T-cell (primary cell): ENCODE measurements around the gene LCN6. TPM values are rescaled to one million over a fixed set of nuclear protein-coding genes. Genes with fewer than 3 reads are reported as not detected.

Experiments
- ATAC-seq, 4 experiments: fragments of 200-7000 bp in 3 of 4; fragments of 150-1000 bp in 1 of 4; cut with Tn5 transposase; replicated peaks in 1 of 4; 1 replicate in 3 of 4; 2 replicates in 1 of 4; pipeline ENCODE4 v1.10.0; 2021; ENCODE audit warnings: moderate library complexity in 3 of 4, mild to moderate bottlenecking in 2 of 4, moderate number of reproducible peaks in 1 of 4
- CTCF ChIA-PET, 2 donors: fragments of 300-600 bp; sonication (Branson Sonifier 250); formaldehyde crosslinking; loops; one replicate each; lab custom pipeline; 2022; ENCODE audit warnings: antibody characterized with exemption in 2 of 2; lab: Charles Lee
- POLR2A ChIA-PET, 2 donors: fragments of 300-600 bp; sonication (Branson Sonifier 250); formaldehyde crosslinking; loops; one replicate each; lab custom pipeline; 2022; ENCODE audit warnings: antibody characterized with exemption in 2 of 2; lab: Charles Lee
- DNase-seq, 35 experiments: peaks; one replicate each; pipeline versions ENCODE4 v3.0.0 to v3.0.0-alpha.2; 2013 to 2023
- H3K27ac ChIP-seq: one replicate; pipeline ENCODE4 v1.5.1; 2013; ENCODE audit warnings: low read length
- H3K27me3 ChIP-seq, 2 experiments: replicated peaks in 1 of 2; 1 replicate in 1 of 2; 2 replicates in 1 of 2; pipeline versions ENCODE4 v1.6.1 to v1.7.0; 2013; ENCODE audit warnings: low read length in 1 of 2, mixed read lengths in 1 of 2; ENCODE audit not compliant: control insufficient read depth in 2 of 2, insufficient read depth in 2 of 2; ENCODE audit errors: extremely low read depth in 1 of 2
- H3K36me3 ChIP-seq, 2 donors: 1 replicate in 1 of 2; 2 replicates in 1 of 2; pipeline versions ENCODE4 v1.6.1 to v1.7.0; 2013; ENCODE audit warnings: low read length in 1 of 2; ENCODE audit not compliant: control insufficient read depth in 2 of 2, insufficient read depth in 1 of 2; ENCODE audit errors: extremely low read depth in 1 of 2
- H3K4me1 ChIP-seq, 2 experiments: 1 replicate in 1 of 2; 2 replicates in 1 of 2; pipeline versions ENCODE4 v1.6.1 to v1.7.0; 2013; ENCODE audit warnings: low read length in 2 of 2, mixed read lengths in 1 of 2; ENCODE audit not compliant: insufficient read depth in 2 of 2, control insufficient read depth in 1 of 2; ENCODE audit errors: extremely low read depth in 1 of 2
- H3K4me3 ChIP-seq, 2 donors: 1 replicate in 1 of 2; 2 replicates in 1 of 2; pipeline versions ENCODE4 v1.5.1 to v1.7.0; 2013; ENCODE audit warnings: mild to moderate bottlenecking in 2 of 2, low read length in 1 of 2, moderate library complexity in 1 of 2; ENCODE audit not compliant: control insufficient read depth in 1 of 2; ENCODE audit errors: extremely low read depth in 1 of 2
- H3K9me3 ChIP-seq: 2 replicates; pipeline ENCODE4 v1.7.0; 2013
- H3K27ac Mint-ChIP-seq, 2 donors: one replicate each; pipeline ENCODE4 v1.8.0; 2020 to 2021; ENCODE audit warnings: mild to moderate bottlenecking in 2 of 2, mixed read lengths in 2 of 2
- H3K27me3 Mint-ChIP-seq, 2 donors: one replicate each; pipeline ENCODE4 v1.8.0; 2021 to 2022; ENCODE audit warnings: mixed read lengths in 2 of 2
- H3K36me3 Mint-ChIP-seq: one replicate; pipeline ENCODE4 v1.8.0; 2021; ENCODE audit warnings: mixed read lengths
- H3K4me1 Mint-ChIP-seq, 3 donors: one replicate each; pipeline ENCODE4 v1.8.0; 2020 to 2022; ENCODE audit warnings: mixed read lengths in 3 of 3, mild to moderate bottlenecking in 1 of 3
- H3K4me3 Mint-ChIP-seq, 3 donors: one replicate each; pipeline ENCODE4 v1.8.0; 2020 to 2022; ENCODE audit warnings: mild to moderate bottlenecking in 3 of 3, mixed read lengths in 3 of 3, moderate library complexity in 3 of 3
- H3K9me3 Mint-ChIP-seq, 3 donors: one replicate each; pipeline ENCODE4 v1.8.0; 2020 to 2022; ENCODE audit warnings: mixed read lengths in 3 of 3
- WGBS: methylation state at CpG from one replicate; pipeline ENCODE4 v1.1.5; 2013; ENCODE audit warnings: missing lambda C conversion rate; ENCODE audit not compliant: insufficient coverage; 5-methylcytosine and 5-hydroxymethylcytosine counted together
- total RNA-seq, 35 experiments: library from RNA in 6 of 35; stranded (reverse) in 6 of 35; fragments of 120-200 nt in 1 of 35; gene quantifications; one replicate each; pipeline versions ENCODE4 v1.2.1 to v1.2.4 and lab custom pipeline; 2013 to 2026

LCN6 gene
- total RNA-seq, 5 donors from 2014 or later (not counting 1 experiment from before 2014, with no cell fraction given) = not detected

- CTCF ChIA-PET = interaction anchor here in 1 of 2 donors (0.7 kb wide), 1 partner anchor 9 kb away, joined by 3 read pairs; no protein-coding TSS in a partner anchor
- no peaks in the 10 kb centered on the region for H3K4me1 ChIP-seq
- no peaks in the 10 kb centered on the region for H3K36me3 ChIP-seq
- Mint-ChIP-seq H3K27ac (no peak overlapping the region), H3K4me3 (no peak overlapping the region), H3K4me1 (no peaks in the 10 kb centered on the region), H3K27me3 (peaks cover 0 to 7% of the 10 kb centered on the region in 2 donors), H3K36me3 (no peaks in the 10 kb centered on the region), H3K9me3 (peaks cover 6 to 17% (median 16%) of the 10 kb centered on the region in 3 donors)
- H3K27ac ChIP-seq = no peak overlapping the region
- H3K4me3 ChIP-seq = no peak overlapping the region
- whole genome bisulfite sequencing = 25% methylated on average over 1 of the region's 2 CpGs
- DNase-seq (no peak), ATAC-seq (no peak)
- H3K9me3 ChIP-seq = no peaks in the 10 kb centered on the region
- peaks cover 0 to 65% of the 10 kb centered on the region in 2 experiments for H3K27me3 ChIP-seq
- POLR2A ChIA-PET = no interaction called here
Observed at GRCh38 chr9:136750526-136750925, 2.2 kb upstream of the LCN6 start.

- Mint-ChIP-seq H3K9me3 (peaks cover 6 to 17% (median 16%) of the 10 kb centered on the region in 3 donors), H3K36me3 (no peaks in the 10 kb centered on the region), H3K27me3 (peaks cover 0 to 7% of the 10 kb centered on the region in 2 donors), H3K4me3 (no peak overlapping the region), H3K27ac (no peak overlapping the region), H3K4me1 (no peaks in the 10 kb centered on the region)
- no peaks in the 10 kb centered on the region for H3K36me3 ChIP-seq
- DNase-seq = no peak
- no peak for ATAC-seq
- no peak overlapping the region for H3K27ac ChIP-seq
- ChIA-PET CTCF (no interaction called here), POLR2A (no interaction called here)
- peaks cover 0 to 65% of the 10 kb centered on the region in 2 experiments for H3K27me3 ChIP-seq
- WGBS = 74% methylated on average over 17 of the region's 21 CpGs
- no peaks in the 10 kb centered on the region for H3K4me1 ChIP-seq
- H3K4me3 ChIP-seq = no peak overlapping the region
- H3K9me3 ChIP-seq = no peaks in the 10 kb centered on the region
Observed at GRCh38 chr9:136748666-136749611, 614 bp upstream of the LCN6 start.

DNA sequence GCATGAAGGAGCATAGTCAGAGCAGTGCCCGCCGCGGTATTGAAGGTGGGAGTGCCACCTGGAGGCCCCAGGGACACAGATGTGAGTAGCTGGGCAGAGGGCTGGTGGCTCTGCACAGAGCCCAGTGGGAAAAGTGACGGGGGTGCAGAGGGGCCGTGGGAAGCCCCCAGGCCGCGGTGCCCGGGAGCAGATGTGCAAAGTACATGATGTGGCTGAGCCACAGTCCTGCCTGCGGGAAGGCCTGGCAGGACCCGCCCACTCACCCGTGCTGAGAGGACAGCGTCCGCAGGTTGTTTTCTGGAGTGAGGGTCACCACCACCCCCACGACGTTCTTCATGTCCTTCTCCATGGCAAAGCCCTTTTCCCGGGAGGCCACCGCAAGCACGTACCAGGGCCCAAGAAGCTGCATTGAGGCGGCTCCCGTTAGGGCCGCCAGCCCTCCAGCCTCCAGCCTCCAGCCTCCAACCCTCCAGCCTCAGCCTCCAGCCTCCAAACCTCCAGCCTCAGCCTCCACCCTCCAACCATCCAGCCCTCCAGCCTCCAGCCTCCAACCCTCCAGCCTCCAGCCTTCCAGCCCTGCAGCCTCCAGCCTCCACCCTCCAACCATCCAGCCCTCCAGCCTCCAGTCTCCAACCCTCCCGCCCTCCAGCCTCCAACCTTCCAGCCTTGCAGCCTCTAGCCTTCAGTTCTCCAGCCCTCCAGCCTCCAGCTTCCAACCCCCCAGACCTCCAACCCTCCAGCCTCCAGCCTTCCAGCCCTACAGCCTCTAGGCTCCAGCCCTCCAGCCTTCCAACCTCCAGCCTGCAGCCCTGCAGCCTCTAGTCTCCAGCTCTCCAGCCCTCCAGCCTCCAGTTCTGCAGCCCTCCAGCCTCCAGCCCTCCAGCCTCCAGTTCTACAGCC, 914 bp downstream of the LCN6 start:
- Histone ChIP-seq H3K27ac (no peak overlapping the region), H3K4me3 (no peak overlapping the region), H3K27me3 (peaks cover 0 to 72% of the 10 kb centered on the region in 2 experiments), H3K36me3 (no peaks in the 10 kb centered on the region), H3K4me1 (peaks cover 0 to 6% of the 10 kb centered on the region in 2 experiments), H3K9me3 (no peaks in the 10 kb centered on the region)
- H3K9me3 Mint-ChIP-seq = peaks cover 6 to 11% (median 11%) of the 10 kb centered on the region in 3 donors
- H3K4me3 Mint-ChIP-seq = no peak overlapping the region
- 92% methylated on average over 20 of the region's 22 CpGs for WGBS
- H3K36me3 Mint-ChIP-seq = no peaks in the 10 kb centered on the region
- no peak overlapping the region for H3K27ac Mint-ChIP-seq
- CTCF ChIA-PET = interaction anchor here in 1 of 2 donors (0.7 kb wide), 1 partner anchor 68 kb away, joined by 4 read pairs; no protein-coding TSS in a partner anchor
- POLR2A ChIA-PET = interaction anchor here in 1 of 2 donors (0.7 kb wide), 1 partner anchor 223 kb away, joined by 5 read pairs; no protein-coding TSS in a partner anchor
- ATAC-seq (no peak), DNase-seq (no peak)
- H3K4me1 Mint-ChIP-seq = no peaks in the 10 kb centered on the region
- peaks cover 0 to 14% of the 10 kb centered on the region in 2 donors for H3K27me3 Mint-ChIP-seq

- H3K4me3 Mint-ChIP-seq = no peak overlapping the region
- POLR2A ChIA-PET = no interaction called here
- no peaks in the 10 kb centered on the region for H3K36me3 Mint-ChIP-seq
- H3K9me3 Mint-ChIP-seq = peaks cover 2 to 3% (median 3%) of the 10 kb centered on the region in 3 donors
- H3K4me3 ChIP-seq = no peak overlapping the region
- H3K4me1 Mint-ChIP-seq = peaks cover 0 to 3% (median 3%) of the 10 kb centered on the region in 3 donors
- no peak overlapping the region for H3K27ac Mint-ChIP-seq
- H3K27ac ChIP-seq = no peak overlapping the region
- peaks cover 0 to 17% of the 10 kb centered on the region in 2 donors for H3K27me3 Mint-ChIP-seq
- CTCF ChIA-PET = no interaction called here
- H3K4me1 ChIP-seq = peaks cover 0 to 14% of the 10 kb centered on the region in 2 experiments
- no peak for DNase-seq
- H3K36me3 ChIP-seq = no peaks in the 10 kb centered on the region
- no peaks in the 10 kb centered on the region for H3K9me3 ChIP-seq
- 92% methylated on average over 12 of the region's 18 CpGs for WGBS
- ATAC-seq = no peak
- H3K27me3 ChIP-seq = peaks cover 0 to 80% of the 10 kb centered on the region in 2 experiments
Observed at GRCh38 chr9:136746621-136747020, 1.7 kb downstream of the LCN6 start.

GRCh38 chr9:136746155-136746490, 2.2 kb downstream of the LCN6 start:
- Histone ChIP-seq H3K4me3 (no peak overlapping the region), H3K27me3 (peaks cover 0 to 82% of the 10 kb centered on the region in 2 experiments), H3K36me3 (no peaks in the 10 kb centered on the region), H3K4me1 (peaks cover 0 to 19% of the 10 kb centered on the region in 2 experiments), H3K9me3 (no peaks in the 10 kb centered on the region), H3K27ac (no peak overlapping the region)
- no peaks in the 10 kb centered on the region for H3K36me3 Mint-ChIP-seq
- ChIA-PET CTCF (no interaction called here), POLR2A (no interaction called here)
- no peak overlapping the region for H3K4me3 Mint-ChIP-seq
- ATAC-seq (no peak), DNase-seq (no peak)
- peaks cover 0 to 18% of the 10 kb centered on the region in 2 donors for H3K27me3 Mint-ChIP-seq
- 51% methylated on average over 7 of the region's 22 CpGs for WGBS
- no peak overlapping the region for H3K27ac Mint-ChIP-seq
- H3K4me1 Mint-ChIP-seq = peaks cover 0 to 6% (median 6%) of the 10 kb centered on the region in 3 donors
- no peaks in the 10 kb centered on the region for H3K9me3 Mint-ChIP-seq
